ENCODE data around the gene CDKAL1. TPM values are rescaled to one million over a fixed set of nuclear protein-coding genes. Genes with fewer than 3 reads are reported as not detected.

CDKAL1 gene
- total RNA-seq, 2 experiments from 2014 or later: 22.1 to 23.4 TPM

DNA sequence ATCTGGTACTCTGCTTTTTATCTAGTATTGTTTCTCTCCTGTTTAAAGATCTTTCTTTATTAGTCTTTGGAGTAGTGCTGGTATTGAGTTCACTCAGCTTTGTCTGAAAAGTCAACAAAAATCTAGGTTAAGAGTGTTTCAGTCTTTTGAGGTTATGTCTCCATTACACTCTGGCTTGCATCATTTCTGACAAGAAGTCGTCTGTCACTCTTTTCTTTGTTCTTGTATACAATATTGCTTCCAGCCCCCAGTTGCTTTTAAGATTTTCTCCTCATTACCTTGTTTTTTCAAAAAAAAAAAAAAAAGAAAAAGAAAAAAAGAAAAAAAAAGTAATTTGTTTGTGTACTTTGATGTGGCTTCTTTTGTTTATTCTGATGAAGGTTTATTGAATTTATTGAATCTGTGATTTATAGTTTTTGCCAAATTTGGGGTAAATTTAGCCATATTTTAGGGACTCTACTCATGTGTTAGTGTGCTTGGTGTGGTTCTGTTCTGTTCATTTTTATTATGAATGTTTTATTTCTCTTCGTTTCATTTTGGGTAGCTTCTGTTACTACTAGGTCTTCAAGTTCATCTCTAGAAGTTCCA, 408.9 kb downstream of the CDKAL1 start:
- ATAC-seq (no peak), DNase-seq (no peak)
- ChIA-PET CTCF (no interaction called here), POLR2A (no interaction called here)
- H3K27ac Mint-ChIP-seq: no peak overlapping the region
- no peaks in the 10 kb centered on the region for H3K4me1 Mint-ChIP-seq
- intact Hi-C loops (cut with DNase I, micrococcal nuclease): no loop called here
- peaks cover 11% of the 10 kb centered on the region for H3K9me3 Mint-ChIP-seq (ENCODE audit: low read depth)
- no peak overlapping the region for H3K4me3 Mint-ChIP-seq
- peaks cover 19% of the 10 kb centered on the region for H3K36me3 Mint-ChIP-seq (ENCODE audit: low read depth)
- H3K27me3 Mint-ChIP-seq: no peaks in the 10 kb centered on the region

DNA sequence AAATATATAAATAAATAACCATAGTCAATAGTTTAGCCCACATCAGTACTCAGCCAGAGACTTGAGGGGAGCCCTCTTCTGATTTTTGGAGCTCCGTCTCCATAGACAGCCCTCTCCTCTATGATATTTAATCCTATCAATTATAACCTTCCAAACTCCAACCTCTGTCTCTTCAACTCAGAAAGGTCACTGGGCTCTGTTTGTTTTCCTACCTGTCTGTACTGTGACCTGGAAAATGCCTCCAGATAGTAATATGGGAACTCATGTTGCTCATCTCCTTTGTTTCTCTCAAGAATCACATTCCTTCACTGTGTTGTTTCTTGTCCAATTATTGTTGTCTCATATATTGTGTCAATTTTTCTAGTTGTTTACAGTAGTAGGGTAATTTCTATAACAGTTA, 409.7 kb downstream of the CDKAL1 start:
- intact Hi-C loops (cut with DNase I, micrococcal nuclease): no loop called here
- H3K27me3 Mint-ChIP-seq: no peaks in the 10 kb centered on the region
- CTCF ChIA-PET: no interaction called here

GRCh38 chr6:20946022-20946421, 411.8 kb downstream of the CDKAL1 start:
- no peaks in the 10 kb centered on the region for H3K27me3 Mint-ChIP-seq
- H3K4me3 Mint-ChIP-seq: no peak overlapping the region
- ChIA-PET CTCF (no interaction called here), POLR2A (no interaction called here)
- no peak overlapping the region for H3K27ac Mint-ChIP-seq
- DNase-seq: peak; percentile 6
- peak; percentile 58 for ATAC-seq
- no peaks in the 10 kb centered on the region for H3K4me1 Mint-ChIP-seq
- intact Hi-C loops (cut with DNase I, micrococcal nuclease): no loop called here
- H3K36me3 Mint-ChIP-seq (ENCODE audit: low read depth): peaks cover 16% of the 10 kb centered on the region
- H3K9me3 Mint-ChIP-seq (ENCODE audit: low read depth): peaks cover 11% of the 10 kb centered on the region

More for the DNA sequence above, 409.7 kb downstream of the CDKAL1 start:
- Mint-ChIP-seq H3K36me3 (ENCODE audit: low read depth) (peaks cover 17% of the 10 kb centered on the region), H3K9me3 (ENCODE audit: low read depth) (peaks cover 11% of the 10 kb centered on the region), H3K27ac (no peak overlapping the region), H3K4me1 (no peaks in the 10 kb centered on the region), H3K4me3 (no peak overlapping the region)
- DNase-seq: no peak
- no peak for ATAC-seq
- POLR2A ChIA-PET: no interaction called here

GRCh38 chr6:20946890-20947289, 412.6 kb downstream of the CDKAL1 start:
- POLR2A ChIA-PET: no interaction called here
- ATAC-seq (no peak), DNase-seq (no peak)
- Mint-ChIP-seq H3K4me1 (no peaks in the 10 kb centered on the region), H3K36me3 (ENCODE audit: low read depth) (peaks cover 10% of the 10 kb centered on the region), H3K9me3 (ENCODE audit: low read depth) (peaks cover 8% of the 10 kb centered on the region), H3K27ac (no peak overlapping the region), H3K27me3 (no peaks in the 10 kb centered on the region), H3K4me3 (no peak overlapping the region)
- intact Hi-C loops (cut with DNase I, micrococcal nuclease): no loop called here
- CTCF ChIA-PET: no interaction called here

GRCh38 chr6:20947977-20948376, 413.7 kb downstream of the CDKAL1 start:
- no peak overlapping the region for H3K4me3 Mint-ChIP-seq
- peaks cover 7% of the 10 kb centered on the region for H3K9me3 Mint-ChIP-seq (ENCODE audit: low read depth)
- no peaks in the 10 kb centered on the region for H3K4me1 Mint-ChIP-seq
- POLR2A ChIA-PET: no interaction called here
- DNase-seq (no peak), ATAC-seq (no peak)
- intact Hi-C loops (cut with DNase I, micrococcal nuclease): no loop called here
- CTCF ChIA-PET: interaction anchor here (0.6 kb wide), 1 partner anchor 158 kb away, joined by 3 read pairs; no protein-coding TSS in a partner anchor
- no peak overlapping the region for H3K27ac Mint-ChIP-seq
- H3K27me3 Mint-ChIP-seq: no peaks in the 10 kb centered on the region
- peaks cover 9% of the 10 kb centered on the region for H3K36me3 Mint-ChIP-seq (ENCODE audit: low read depth)

DNA sequence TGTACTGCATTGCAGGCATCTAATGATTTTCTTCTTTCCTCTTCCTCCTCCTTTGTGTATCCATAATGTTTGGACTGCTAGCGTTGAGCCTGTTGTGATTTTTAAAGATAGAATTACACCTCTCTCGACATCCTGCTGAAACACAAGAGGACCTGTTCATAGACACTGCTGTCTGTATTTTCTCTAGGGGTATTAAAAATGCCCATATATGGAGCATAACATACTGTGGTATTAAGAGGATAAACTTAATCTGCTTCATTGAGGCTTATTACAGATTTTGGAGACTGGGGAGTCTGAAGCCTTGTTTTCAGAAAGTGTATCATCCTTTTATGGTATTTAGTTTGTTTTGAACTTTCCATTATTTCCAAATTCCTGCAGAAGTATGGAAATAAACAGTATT, 414.3 kb downstream of the CDKAL1 start:
- no peaks in the 10 kb centered on the region for H3K4me1 Mint-ChIP-seq
- no peak for ATAC-seq
- no peak for DNase-seq
- H3K4me3 Mint-ChIP-seq: no peak overlapping the region
- no peaks in the 10 kb centered on the region for H3K27me3 Mint-ChIP-seq
- H3K36me3 Mint-ChIP-seq (ENCODE audit: low read depth): peaks cover 4% of the 10 kb centered on the region
- ChIA-PET POLR2A (no interaction called here), CTCF (no interaction called here)
- no peak overlapping the region for H3K27ac Mint-ChIP-seq
- intact Hi-C loops (cut with DNase I, micrococcal nuclease): no loop called here
- peaks cover 4% of the 10 kb centered on the region for H3K9me3 Mint-ChIP-seq (ENCODE audit: low read depth)

GRCh38 chr6:20949138-20949537, 414.9 kb downstream of the CDKAL1 start:
- intact Hi-C loops (cut with DNase I, micrococcal nuclease): no loop called here
- Mint-ChIP-seq H3K27ac (no peak overlapping the region), H3K4me3 (no peak overlapping the region), H3K36me3 (ENCODE audit: low read depth) (peaks cover 6% of the 10 kb centered on the region), H3K27me3 (no peaks in the 10 kb centered on the region), H3K4me1 (no peaks in the 10 kb centered on the region), H3K9me3 (ENCODE audit: low read depth) (peaks cover under 1% of the 10 kb centered on the region)
- ChIA-PET CTCF (no interaction called here), POLR2A (no interaction called here)
- ATAC-seq (no peak), DNase-seq (no peak)

GRCh38 chr6:20952699-20953474, 418.6 kb downstream of the CDKAL1 start:
- H3K36me3 Mint-ChIP-seq (ENCODE audit: low read depth): peaks cover 23% of the 10 kb centered on the region

DNA sequence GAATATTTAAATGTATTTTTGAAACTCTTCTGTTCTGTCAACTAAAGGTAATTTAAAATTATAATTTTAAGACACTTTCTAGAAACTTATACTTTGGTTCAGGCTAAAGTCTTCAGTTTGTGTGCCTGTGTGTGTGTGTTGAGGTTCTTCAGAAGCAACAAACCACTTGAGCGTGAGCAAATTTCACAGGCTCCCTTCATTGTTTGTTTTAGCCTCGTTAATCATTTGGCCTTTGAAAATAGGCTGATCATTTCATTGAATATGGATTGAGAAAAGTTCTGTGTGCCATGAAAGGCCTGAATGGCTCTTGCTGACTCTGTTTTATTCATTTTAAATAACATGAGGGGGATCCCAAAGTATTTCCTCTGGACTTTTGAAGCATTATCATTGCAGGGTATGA, 420.1 kb downstream of the CDKAL1 start:
- H3K27me3 Mint-ChIP-seq: no peaks in the 10 kb centered on the region
- no peaks in the 10 kb centered on the region for H3K9me3 Mint-ChIP-seq (ENCODE audit: low read depth)
- ATAC-seq: no peak
- peaks cover 29% of the 10 kb centered on the region for H3K36me3 Mint-ChIP-seq (ENCODE audit: low read depth)
- H3K4me3 Mint-ChIP-seq: no peak overlapping the region
- intact Hi-C loops (cut with DNase I, micrococcal nuclease): no loop called here
- H3K27ac Mint-ChIP-seq: no peak overlapping the region
- no peak for DNase-seq
- POLR2A ChIA-PET: no interaction called here
- CTCF ChIA-PET: no interaction called here
- no peaks in the 10 kb centered on the region for H3K4me1 Mint-ChIP-seq

More at GRCh38 chr6:20952699-20953474, 418.6 kb downstream of the CDKAL1 start:
- no peak for ATAC-seq
- Mint-ChIP-seq H3K4me3 (no peak overlapping the region), H3K27me3 (no peaks in the 10 kb centered on the region), H3K4me1 (no peaks in the 10 kb centered on the region), H3K9me3 (ENCODE audit: low read depth) (no peaks in the 10 kb centered on the region), H3K27ac (no peak overlapping the region)
- ChIA-PET POLR2A (no interaction called here), CTCF (interaction anchor here (0.6 kb wide), 1 partner anchor 311 kb away, joined by 4 read pairs; no protein-coding TSS in a partner anchor)
- no peak for DNase-seq
- intact Hi-C loops (cut with DNase I, micrococcal nuclease): no loop called here

GRCh38 chr6:20955131-20955530, 420.9 kb downstream of the CDKAL1 start:
- Mint-ChIP-seq H3K27ac (no peak overlapping the region), H3K4me1 (no peaks in the 10 kb centered on the region), H3K36me3 (ENCODE audit: low read depth) (peaks cover 30% of the 10 kb centered on the region), H3K27me3 (no peaks in the 10 kb centered on the region), H3K4me3 (no peak overlapping the region), H3K9me3 (ENCODE audit: low read depth) (no peaks in the 10 kb centered on the region)
- no peak for DNase-seq
- ChIA-PET CTCF (no interaction called here), POLR2A (no interaction called here)
- ATAC-seq: no peak
- intact Hi-C loops (cut with DNase I, micrococcal nuclease): no loop called here

DNA sequence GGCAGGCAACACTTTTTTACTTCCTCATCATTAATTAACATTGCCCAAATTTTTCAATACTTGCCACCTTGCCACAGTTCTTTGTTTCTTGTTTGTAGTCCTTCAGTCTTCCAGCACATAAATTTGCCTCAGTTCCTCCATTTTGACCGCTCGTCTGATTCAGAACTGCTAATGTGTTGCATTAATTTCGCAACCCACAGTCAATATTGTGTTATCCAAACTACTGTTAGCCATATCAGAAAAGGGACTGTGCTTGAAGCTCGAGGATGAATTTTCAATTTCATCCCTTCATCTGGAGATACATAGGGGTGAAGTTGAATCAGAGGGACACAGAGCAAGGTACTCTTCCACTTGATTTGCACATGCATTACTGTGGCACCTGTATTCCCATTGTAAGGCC, 421.5 kb downstream of the CDKAL1 start:
- POLR2A ChIA-PET: no interaction called here
- Mint-ChIP-seq H3K4me1 (no peaks in the 10 kb centered on the region), H3K9me3 (ENCODE audit: low read depth) (no peaks in the 10 kb centered on the region), H3K36me3 (ENCODE audit: low read depth) (peaks cover 33% of the 10 kb centered on the region), H3K27me3 (no peaks in the 10 kb centered on the region), H3K27ac (no peak overlapping the region), H3K4me3 (no peak overlapping the region)
- CTCF ChIA-PET: no interaction called here
- intact Hi-C loops (cut with DNase I, micrococcal nuclease): no loop called here
- DNase-seq (no peak), ATAC-seq (no peak)

- peaks cover 52% of the 10 kb centered on the region for H3K36me3 Mint-ChIP-seq (ENCODE audit: low read depth)
- no peak for ATAC-seq
- intact Hi-C loops (cut with DNase I, micrococcal nuclease): no loop called here
- no peaks in the 10 kb centered on the region for H3K27me3 Mint-ChIP-seq
- H3K4me3 Mint-ChIP-seq: no peak overlapping the region
- H3K27ac Mint-ChIP-seq: no peak overlapping the region
- ChIA-PET CTCF (interaction anchor here (0.8 kb wide), 1 partner anchor 9 kb away, joined by 4 read pairs; no protein-coding TSS in a partner anchor), POLR2A (no interaction called here)
- H3K9me3 Mint-ChIP-seq (ENCODE audit: low read depth): peaks cover 2% of the 10 kb centered on the region
- no peaks in the 10 kb centered on the region for H3K4me1 Mint-ChIP-seq
- DNase-seq: no peak
These were observed 425.8 kb downstream of the CDKAL1 start for GRCh38 chr6:20960067-20960466.
